ENCODE results near the gene GTPBP6.
"Not testable (repeated sequence)": the region's sequence is repeated elsewhere in the genome, so short reads cannot be mapped to it uniquely, and the experiment has no call there.

GTPBP6 gene

GRCh38 chrX:335758-336155, 17.2 kb upstream of the GTPBP6 start:
- no peak for DNase-seq (ENCODE audit: low spot score)

DNA sequence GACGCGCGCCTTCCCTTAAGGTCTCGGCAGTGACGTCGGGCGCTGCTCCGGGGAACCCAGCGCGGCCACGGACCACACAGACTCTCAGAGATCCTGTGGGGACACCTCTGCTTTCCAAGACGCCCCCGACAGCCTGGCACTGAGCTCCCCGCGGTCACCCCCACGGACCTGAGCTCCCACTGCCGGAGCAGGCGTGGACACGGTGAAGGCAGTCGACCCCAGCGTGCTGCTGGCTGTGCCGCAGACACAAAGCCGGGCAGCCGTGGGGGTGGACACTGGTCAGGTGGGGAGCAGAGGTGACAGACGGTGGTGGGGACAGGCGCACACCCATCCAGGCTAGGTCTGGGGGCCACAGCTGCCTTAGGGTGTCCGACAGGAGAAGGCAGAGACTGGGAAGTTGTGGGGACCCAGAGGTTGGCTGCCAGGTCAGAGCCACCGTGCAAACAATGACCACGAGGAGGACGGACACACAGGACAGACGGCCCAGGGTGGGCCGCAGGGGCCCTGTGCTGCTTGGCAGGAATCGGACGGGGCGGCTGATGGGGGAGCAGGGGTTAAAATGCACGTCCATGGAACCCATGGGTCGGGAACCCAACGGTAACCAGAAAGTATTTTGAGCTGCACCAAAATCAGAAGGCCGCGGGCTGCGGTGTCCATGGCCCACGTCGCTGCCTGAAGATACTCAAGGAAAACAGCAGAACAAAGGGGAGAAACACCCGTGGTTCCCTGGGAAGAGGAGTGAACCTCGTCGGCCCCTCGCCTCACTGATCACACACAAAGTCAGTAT, 16.6 kb upstream of the GTPBP6 start:
- DNase-seq (ENCODE audit: low spot score): no peak

- DNase-seq (ENCODE audit: low spot score): no peak
Measured at GRCh38 chrX:334331-334891, 15.8 kb upstream of the GTPBP6 start.

DNA sequence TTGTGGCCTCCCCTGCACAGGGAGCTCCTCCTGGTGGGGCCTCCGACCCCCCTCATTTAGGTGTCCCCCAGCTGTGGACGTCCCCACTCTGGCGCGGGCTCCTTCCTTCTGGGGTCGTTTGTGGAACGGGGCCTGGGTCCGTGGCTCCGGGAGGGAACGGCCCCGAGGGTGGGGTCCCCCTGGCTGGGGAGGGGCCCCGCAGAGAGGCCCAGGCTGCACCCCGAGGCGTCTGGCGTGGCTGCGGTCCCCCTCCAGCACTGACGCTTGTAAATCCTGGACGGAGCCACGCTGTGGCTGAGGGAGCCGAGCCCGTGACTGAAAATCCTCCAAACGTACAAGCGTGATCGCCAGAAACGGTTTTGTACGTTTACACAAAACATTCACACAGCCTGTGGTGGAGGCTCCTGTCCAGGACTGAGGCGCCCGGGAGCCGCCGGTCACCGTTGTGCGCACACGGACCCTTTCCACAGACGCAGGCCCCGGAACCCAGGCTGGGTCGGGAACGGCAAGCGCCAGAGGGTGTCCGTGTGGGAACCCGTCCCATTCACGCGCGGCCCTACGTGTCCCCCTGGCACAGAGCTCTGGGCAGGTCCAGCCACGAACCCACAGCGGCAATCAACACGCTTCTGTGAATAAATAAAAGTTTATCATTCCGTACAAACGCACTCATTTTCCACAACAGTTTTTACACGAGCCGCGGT, 15.2 kb upstream of the GTPBP6 start:
- DNase-seq (ENCODE audit: low spot score): no peak

- DNase-seq (ENCODE audit: low spot score): no peak
Measured at GRCh38 chrX:332916-333610, 14.5 kb upstream of the GTPBP6 start.

DNA sequence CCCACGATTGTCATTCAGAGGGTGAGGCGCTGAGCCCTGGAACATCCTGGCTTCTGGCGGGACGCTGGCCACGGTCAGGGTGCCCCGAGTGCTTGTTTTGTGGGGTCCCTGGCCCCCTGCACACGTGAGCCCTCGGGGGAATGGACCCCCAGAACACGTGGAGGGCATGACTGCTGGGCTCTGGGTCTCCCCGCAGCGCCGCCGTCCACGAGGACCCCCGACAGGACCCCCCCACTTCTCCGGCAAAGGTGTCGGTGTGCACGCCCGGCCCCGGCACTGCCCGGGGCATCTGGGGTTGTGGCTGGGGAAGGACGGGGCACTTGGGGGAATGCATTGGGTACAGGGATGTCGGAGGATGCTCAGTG, 13.9 kb upstream of the GTPBP6 start:
- DNase-seq (ENCODE audit: low spot score): no peak

DNA sequence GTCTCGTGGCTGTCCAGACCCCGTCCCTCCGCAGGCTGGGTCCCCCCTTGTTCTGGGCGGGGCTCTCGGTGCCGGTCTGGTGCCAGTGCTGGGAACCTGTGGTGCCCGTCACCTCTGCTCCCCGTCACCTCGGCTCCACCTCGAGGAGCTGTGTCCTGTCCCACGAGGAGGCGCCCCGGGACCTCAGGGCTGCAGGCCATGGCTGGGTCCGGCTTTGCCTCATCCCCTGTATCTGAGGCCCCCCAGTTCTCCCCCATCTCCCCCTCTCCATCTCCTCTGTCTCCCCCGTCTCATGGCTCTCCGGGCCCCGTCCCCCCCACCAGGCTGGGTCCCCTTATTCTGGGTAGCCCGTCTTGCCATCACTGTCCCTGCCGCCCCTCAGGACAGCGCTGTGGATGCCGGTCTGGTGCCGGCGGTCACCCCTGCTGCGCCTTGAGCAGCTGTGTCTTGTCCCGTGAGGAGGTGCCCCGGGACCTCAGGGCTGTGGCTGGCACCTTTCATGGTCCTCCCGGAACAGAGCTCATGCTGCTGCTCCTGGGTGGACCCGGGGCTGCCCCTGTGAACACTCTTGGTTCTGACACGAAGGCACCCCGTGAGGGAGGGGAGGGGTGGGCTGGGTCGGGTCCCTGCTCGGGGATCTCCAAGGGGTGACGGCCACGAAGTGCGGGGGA, 13.4 kb upstream of the GTPBP6 start:
- DNase-seq (ENCODE audit: low spot score): no peak

- peak; percentile 78 for DNase-seq (ENCODE audit: low spot score)
Measured at GRCh38 chrX:331151-331824, 12.7 kb upstream of the GTPBP6 start.

DNA sequence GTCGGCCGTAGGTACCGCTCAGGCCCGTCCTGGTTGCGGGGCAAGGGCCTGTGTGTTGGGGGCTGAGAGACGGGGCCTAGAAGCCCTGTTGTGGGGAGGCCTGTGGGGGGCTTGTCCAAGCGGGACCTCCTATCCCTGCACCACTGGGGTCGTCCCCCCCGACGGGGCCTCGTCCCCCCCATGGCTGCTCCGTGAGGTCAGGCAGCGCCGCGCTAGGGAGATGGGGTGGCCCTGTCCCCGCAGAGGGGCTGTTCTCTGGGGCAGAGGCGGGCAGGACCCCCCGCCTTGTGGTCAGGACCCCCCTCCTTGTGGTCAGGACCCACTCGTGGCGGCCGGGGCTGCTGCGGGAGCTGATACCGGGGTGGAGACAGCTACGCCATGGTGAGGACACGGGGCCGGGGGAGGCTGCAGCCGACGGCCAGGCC, 12.1 kb upstream of the GTPBP6 start:
- DNase-seq (ENCODE audit: low spot score): no peak

- not testable (repeated sequence) for DNase-seq (ENCODE audit: low spot score)
Measured at GRCh38 chrX:330141-330725, 11.6 kb upstream of the GTPBP6 start.

- no peak for DNase-seq (ENCODE audit: low spot score)
Measured at GRCh38 chrX:329291-329910, 10.8 kb upstream of the GTPBP6 start.

DNA sequence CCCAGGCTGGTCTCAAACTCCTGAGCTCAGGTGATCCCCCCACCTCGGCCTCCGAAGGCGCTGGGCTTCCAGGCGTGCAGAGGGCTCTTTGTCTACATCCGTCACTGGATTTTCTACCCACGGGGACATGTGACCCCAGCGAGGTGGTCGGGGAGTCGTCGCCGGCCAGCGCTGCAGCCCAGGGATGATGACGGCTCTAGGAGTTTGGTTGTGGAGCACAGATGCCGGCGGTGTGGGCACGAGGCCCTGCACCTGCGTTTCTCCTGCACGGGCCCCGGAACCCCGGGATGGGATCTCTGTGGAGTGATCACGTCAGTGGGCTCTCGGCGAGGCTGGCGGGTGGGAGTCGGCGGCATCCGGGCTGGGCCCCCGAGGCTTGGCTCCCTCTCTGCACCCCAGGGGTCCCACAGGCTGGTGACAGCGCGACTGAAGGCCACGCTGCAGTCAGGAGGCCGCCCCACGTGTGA, 9.1 kb upstream of the GTPBP6 start:
- DNase-seq (ENCODE audit: low spot score): no peak

- not testable (repeated sequence) for DNase-seq (ENCODE audit: low spot score)
Measured at GRCh38 chrX:324664-325063, 6.1 kb upstream of the GTPBP6 start.

GRCh38 chrX:323721-324628, 5.4 kb upstream of the GTPBP6 start:
- DNase-seq (ENCODE audit: low spot score): no peak

- DNase-seq (ENCODE audit: low spot score): no peak
Measured at GRCh38 chrX:320126-320783, 1.7 kb upstream of the GTPBP6 start.

GRCh38 chrX:319579-320125, 1.1 kb upstream of the GTPBP6 start:
- DNase-seq (ENCODE audit: low spot score): no peak

DNA sequence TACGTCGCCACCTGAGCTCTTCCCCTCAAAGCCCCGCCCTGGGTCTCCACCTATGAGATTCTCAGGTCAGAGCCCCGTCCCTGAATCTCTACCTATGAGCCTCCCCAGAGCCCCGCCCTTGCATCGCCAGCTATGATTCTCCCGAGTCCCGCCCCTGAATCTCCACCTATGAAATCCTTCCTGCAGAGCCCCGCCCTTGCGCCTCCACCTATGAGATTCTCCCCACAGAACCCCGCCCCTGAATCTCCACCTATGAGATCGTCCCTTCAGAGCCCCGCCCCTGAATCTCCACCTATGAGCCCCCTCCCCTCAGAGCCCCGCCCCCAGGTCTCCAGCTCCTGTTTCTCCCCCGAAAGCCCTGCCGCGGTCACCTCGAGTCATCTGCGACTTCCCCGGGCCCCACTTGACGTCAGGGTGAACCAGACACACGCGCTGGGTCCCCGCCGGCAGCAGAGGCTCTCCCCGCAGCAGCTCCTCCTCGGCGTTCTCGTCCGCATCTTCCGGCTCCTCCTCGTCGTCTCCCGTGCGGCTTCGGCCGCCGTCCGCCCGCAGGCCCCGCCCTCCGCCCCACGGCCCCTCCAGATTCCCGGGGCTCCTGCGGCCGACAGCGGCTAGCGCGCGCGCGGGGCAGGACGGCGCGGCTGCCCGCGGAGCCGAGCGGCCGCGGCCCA, 393 bp downstream of the GTPBP6 start:
- peak; percentile 96 for DNase-seq (ENCODE audit: low spot score)

DNA sequence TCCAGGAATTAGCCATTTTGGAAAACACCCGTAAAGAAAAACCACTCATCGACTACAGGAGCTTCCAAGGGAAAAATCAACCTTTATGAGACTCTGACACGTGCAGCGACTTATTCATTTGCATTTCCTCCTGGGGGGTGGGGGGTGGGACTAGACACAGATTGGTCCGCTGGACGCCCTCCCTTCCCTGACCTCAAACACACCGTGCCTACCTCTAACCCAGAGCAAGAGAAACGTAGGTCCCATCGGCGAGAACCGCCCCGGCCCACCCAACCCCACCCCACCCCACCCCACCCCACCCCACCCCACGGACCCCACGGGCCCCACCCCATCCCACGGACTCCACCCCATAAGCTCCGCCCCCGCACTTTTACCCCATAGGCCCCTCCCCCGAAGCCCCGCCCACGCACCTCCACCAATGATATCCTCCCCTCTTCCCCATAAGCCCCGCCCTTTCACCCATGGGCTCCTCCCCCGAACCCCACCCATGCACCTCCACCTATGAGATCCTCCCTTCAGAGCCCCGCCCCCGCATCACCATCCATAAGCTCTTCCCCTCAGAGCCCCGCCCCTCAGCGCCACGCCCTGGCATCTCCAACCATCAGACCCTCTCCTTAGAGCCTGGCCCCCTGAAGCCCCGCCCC, 1.1 kb downstream of the GTPBP6 start:
- DNase-seq (ENCODE audit: low spot score): peak; percentile 88

Data from GM03348 (cell line).